Fibroblast of peridontal ligament (primary cell): ENCODE measurements around the gene ACYP2.
"Not testable (repeated sequence)": the region's sequence is repeated elsewhere in the genome, so short reads cannot be mapped to it uniquely, and the experiment has no call there.

Experiments
- DNase-seq: peaks from one replicate; pipeline ENCODE4 v3.0.0-alpha.2; 2010; ENCODE audit errors: extremely low read depth

The ACYP2 gene

DNA sequence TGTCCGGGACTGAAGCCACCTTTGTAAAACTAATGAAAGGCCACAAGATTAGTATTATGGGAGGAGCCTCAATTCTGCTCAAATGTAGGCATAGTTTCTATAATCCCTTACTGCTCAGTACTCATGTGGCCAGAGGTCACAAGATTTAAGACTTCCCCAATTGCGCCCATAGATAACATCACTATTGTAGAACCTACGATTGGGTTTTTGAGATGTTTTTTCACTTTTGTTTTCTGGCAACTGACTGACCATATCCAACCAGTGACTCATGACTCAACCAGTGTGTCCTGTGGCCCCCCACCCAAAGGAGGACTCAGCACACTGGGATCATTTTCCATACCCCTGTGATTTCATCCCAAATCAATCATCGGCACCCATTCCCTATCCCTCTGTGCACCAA, 155.8 kb downstream of the ACYP2 start:
- DNase-seq, result no peak

DNA sequence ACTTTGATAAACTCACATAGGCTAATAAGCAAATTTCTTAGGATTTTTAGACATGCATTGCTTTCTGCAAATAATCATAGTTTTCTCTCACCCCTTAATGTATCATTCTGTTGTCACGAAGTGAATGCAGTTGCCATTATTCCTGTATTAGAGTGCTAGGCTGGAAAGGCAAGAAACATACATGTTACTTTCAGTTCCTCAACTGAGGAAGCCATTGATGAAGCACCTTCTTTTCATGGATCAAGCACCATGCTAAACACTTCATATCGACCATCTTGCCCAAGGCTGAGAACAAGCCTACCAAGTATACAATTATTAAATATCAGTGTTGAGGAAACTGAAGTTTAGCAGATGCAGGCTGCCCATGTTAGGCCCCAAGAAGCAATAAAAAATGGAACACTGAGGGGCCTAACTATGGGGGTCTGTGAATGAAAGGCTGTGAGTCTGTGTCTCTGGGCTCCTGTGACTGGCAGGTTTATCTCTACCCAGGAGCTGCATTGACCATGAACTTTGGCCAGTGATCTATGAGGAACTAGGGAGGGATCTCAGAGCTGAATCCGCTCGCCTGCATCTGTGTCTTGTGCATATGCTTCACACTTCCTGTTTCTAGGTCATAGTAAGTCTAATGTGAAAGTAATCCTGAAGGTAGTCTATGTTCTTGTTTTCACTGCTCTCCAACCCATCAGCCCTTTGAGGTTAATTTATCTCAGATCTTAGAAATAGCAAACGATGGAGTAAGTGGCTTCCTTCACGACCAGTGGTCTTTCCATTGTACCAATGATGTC, 156.6 kb downstream of the ACYP2 start:
- DNase-seq, result no peak

DNA sequence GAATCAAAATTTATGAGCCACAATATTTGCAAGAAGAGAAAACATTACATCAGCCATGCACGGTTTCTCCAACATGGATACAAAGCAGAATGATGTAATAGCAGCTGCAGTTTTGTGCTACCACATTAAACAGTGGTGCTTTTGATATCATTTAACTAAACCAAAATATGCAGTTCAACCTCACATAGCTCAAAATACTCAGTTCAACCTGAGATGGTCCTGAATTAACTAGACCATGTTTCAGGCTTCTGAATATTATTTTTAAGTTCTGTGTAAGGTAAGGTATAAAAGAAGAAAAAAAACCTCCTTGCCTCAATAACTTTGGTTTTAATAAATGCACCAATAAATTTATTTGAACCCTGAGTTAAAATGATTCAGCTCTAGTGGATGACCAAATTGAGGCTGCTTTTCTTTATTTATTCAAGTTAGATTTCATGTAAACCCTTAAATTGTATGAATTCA, 159.4 kb downstream of the ACYP2 start:
- DNase-seq, result peak; percentile 92

DNA sequence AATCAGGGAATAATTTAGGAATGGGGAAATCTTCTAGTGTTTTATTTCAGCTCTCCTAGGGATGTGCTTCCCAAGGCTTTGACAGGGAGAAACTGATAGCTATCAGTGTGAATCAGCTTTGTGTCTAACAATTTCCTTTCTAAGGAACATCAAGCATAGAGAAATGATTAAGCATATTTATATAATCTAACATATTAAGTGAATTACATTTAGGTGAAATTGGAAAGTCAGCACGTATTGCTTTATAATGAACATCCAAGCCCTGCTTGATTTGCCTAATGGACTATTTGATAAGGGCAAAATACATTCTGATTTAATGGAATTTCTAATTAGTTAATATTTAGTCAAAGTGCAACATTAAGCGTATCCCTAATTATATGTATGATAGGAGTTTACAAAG, 160.1 kb downstream of the ACYP2 start:
- no peak for DNase-seq

DNA sequence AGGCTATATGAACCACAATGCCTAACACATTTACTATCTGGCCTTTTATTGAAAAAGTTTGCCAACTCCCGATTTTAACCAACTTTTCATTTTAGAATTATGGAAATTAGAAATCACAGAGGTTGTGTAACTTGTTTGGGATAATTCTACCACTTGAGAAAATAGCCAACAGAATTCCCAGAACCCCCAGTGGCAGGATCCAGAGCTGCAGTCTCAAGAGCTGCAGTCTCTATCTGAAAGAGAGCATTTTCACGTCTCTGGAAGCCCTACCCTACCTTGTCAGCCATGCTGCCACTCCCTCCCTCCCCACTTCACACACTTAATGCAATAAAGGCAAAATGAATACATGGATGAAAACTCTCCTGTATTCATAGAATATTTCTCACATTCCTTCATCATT, 164.0 kb downstream of the ACYP2 start:
- DNase-seq, result no peak

DNA sequence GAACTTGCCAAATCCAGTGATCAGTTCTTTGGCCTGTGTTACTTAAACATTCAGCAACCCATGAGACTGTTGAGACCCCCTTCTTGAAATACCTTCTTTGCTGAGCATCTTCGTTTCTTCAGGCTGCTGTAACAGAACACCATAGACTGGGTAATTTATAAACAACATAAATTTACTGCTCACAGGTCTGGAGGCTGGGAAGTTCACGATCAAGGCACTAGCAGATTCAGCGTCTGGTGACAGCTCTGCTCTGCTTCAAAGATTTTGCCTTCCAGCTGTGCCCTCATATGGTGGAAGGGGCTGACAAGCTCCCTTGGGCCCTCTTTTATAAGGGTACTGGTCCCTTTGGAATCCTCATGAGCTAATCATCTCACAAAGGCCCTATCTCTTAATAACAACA, 169.4 kb downstream of the ACYP2 start:
- DNase-seq, result no peak

DNA sequence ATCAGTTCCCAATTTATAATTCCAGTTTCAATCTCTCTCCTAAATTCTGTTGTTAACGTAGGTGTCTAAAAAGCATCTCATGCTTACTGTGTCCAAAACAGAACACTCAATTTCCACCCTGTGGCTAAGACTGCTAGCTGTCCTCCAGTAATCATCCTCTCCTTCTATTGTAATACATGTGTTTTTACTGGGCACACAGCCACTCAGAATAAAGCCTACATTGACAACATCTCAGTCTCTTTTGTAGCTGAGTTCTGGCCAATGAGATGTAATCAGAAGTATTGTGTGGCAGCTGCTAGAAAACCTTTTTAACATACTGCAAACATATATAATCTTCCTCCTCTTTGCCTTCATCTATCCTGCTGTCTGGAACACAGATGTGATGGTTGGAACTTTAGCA, 170.0 kb downstream of the ACYP2 start:
- DNase-seq, result no peak

DNA sequence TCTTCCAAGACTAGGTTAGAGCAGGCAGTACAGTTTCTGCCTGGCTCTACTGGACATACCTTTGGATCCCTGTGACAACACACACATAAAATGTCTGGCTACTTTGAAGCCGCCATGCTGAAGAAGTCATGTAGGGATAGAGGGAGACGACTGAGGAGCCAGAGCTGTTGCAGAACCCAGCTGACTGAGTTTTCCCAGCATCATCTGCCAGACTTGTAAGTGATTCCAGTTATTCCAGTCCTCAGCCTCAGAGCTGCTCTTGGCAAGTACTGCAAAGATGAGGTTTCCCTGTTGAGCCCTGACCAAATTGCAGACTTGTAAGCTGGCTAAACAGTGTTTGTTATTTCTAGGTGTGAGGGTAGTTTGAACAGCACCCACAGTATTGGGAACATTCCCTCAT, 172.1 kb downstream of the ACYP2 start:
- DNase-seq, result peak; percentile 79

DNA sequence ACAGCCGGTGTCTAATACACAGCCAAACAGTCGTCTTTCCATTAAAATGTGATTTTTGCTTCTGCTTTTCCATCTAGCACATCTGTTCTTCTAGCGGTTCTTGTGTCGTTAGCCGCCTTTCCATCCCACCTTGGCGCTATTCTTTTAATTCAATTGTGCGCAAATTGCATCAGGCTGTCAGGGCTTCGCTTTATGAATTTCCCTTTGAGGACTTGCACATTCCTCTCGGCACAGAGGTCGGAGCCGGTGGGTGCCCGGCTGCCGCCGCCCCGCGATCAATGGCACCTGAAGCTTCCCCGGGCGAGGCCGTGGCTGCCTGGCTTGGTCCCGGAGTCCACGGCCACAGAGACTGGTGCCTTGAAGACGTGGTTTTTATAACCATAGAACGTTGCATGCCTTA, 174.5 kb downstream of the ACYP2 start:
- no peak for DNase-seq

DNA sequence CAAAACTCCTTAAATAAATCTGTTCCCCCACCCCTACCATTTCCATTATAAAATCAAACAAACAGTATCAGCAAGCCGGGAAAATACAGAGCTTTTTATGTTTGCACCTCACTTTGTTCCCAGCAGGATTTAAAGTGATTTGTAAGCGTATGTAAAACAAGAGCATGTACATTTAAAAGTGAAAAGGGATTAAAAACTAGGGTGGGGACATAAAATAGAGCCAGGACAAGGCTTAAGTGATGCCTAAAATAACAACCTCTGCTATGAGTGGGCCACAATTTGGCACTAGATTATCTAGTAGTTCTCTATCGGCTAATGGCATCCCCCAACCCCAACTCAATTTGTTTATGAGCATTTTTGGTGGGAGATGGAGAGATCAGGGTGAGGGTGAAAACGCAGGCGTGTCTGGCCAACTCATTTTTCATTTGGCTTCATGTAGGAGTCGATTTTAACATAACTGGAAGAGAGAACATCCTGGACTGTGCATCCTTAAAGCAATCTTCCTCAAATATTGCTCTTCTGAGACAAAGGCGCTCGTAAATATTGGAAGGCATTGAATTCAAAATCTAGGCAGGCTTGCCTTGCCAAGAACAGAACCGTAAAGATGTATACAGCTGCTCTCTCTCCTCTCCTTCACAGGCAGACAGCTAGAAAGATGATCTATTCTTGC, 175.1 kb downstream of the ACYP2 start:
- no peak for DNase-seq

DNA sequence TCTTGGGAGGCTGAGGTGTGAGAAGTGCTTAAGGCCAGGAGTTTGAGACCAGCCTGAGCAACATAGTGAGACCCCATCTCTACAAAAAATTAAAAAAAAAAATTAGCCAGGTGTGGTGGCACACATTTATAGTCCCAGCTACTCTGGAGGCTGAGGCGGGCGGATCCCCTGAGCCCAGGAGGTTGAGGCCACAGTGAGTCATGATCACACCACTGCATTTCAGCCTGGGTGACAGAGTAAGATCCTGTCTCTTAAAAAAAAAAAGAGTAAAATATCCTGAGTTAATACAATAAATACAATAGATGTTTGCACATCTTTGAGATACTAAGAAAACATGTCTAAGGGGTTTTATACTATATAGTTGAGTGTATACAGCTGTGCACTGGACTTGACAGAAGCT, 179.2 kb downstream of the ACYP2 start:
- DNase-seq, result not testable (repeated sequence)

DNA sequence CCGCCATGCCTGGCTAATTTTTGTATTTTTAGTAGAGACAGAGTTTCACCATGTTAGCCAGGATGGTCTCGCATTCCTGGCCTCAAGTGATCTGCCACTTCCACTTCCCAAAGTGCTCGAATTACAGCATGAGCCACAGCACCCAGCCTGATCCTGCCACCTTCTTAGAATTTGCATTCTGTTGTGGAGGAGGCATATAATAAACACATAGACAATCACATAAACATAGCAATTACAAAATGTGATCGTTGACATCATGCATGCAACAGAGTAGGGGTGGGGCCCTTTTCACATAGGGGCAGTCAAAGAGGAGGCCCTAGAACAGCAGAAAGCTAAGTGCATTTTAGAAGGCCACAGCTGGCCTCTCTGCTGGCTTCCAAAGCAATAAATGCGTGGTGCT, 180.5 kb downstream of the ACYP2 start:
- peak; percentile 23 for DNase-seq

DNA sequence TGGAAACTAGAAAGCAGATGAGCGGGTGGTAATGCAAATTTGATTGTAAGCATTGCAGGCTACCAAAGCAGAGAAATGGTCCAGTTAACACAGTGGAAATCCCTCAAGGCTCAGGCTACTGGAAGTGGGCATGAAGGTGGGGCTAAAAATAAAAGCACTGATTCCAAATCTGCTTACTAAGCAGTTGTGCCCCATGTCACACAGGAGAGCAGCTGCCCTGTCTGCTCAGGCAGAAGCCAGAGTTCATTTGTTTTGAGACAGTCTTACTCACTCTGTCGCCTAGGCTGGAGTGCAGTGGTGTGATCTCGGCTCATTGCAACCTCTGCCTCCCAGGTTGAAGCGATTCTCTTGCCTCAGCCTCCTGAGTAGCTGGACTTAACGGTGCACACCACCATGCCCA, 183.1 kb downstream of the ACYP2 start:
- DNase-seq, result no peak

DNA sequence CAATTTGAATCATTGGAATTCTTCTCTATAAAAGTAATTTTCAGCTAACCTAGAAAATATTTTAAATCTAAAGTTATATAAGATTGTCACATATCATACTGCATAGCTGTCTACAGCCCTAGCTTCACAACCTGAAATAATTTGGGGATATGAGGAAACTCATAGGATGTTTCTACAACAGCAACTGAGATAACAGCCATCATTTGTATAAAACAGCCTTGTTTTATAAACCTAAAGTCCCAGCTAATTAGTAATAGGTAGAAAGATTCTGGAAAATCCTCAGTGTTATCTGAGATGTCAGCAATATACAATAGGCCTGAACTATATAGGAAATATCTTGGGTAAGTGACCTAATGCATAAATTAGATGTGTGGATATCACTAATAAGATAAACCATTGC, 188.2 kb downstream of the ACYP2 start:
- DNase-seq, result no peak

DNA sequence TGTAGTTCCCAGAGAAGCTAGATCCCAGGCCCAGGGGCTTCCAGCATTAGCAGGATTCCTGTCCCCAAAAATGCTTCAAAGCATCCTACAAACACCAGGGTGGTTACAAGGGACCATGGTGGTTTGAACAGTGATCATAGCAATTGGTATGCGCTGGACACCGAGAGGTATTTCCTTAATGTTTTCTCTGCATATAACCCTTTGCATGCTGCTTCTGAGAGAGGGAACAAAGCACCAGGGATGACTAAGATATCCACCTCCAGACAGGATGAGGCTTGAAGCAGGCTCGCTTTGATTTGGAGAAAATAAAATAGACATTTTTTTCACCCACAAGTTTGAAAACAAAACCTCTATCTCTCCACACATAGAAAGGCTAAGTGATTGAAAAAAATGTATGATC, 191.1 kb downstream of the ACYP2 start:
- DNase-seq, result no peak

DNA sequence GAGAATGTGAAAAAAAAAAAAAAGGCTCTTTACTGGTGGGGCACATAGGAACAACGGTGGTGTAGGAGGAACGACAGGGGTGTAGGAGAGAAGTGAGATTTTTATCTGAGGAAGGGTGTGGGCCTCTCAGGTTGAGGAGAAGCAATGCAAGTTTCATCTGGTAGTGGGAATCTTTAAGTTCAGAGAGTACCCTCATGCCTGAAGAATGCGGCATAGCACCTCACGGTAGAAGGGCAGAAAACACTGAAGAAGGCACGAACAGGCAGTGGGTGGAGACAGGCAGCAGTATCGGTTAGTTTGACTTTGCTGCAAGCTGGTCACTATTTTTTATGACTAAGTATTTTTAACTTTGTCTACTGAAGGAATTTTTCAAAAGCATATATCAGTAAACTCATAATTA, 192.8 kb downstream of the ACYP2 start:
- DNase-seq, result no peak

DNA sequence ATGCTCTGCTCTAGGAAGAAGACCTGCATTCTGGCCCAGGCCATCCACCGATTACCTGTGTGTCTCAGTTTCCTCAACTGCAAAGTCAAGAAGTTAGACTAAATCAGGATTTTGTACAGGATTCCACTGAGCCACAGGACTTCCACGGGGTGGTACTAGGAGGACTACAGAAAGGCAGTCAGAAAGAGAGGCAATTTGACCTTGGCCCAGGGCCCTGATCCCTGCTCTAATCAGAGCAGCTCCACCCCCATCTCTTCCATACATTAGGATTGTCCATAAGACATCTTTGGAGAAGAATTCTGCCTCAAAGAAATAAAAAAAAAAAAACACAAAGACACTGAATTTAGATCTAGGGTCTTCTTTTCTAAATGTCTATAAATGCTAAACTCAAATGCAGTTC, 193.4 kb downstream of the ACYP2 start:
- no peak for DNase-seq

DNA sequence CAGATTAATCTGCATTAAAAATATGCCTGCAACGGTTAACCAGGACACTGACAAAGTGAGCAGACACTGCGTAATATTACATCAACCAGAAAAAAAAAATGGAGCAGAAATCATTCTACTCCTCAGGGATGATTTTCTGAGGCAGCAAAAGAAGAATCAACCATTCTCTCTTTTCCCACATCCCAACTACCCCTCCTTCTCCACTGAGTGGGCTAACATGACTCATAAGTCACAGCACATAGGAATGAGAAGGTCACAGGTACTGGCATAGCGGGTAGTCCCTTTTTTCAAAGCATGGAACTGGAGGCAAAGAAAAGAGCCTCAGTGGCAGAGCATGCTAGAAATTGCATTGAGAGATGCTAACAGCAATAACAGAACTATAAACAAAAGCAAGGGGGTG, 194.9 kb downstream of the ACYP2 start:
- DNase-seq, result no peak

DNA sequence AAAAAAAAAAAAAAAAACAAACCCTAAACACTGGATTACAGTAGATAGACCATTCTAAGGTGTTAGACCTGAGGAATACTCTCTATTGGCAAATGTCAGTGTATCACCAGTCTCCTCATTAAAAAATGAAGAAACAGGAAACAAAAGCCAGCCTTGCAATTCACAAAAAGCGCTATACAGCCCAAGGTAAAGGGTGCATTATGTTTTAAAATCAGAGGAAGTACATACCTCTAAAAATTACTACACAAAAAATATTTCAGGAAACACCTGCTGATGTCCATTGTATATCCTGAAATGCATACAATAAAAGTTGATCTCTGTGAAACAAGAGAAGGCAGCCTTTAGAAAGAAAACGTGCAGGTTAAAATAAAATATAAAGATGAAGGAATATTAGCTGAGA, 195.5 kb downstream of the ACYP2 start:
- no peak for DNase-seq

DNA sequence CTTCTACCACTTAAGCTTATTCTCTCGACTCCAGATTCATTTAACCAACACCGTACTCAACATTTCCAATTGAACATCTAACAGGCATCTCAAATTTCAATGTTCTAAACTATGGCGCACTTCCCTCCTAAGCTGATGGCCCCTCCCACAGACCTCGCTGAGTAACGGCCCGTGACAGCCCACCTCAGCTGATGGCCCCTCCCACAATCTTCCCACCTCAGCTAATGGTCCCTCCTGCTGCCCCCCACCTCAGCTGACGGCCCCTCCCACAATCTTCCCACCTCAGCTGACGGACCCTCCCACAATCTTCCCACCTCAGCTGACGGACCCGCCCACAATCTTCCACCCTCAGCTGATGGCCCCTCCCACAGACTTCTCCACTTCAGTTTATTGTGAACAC, 197.7 kb downstream of the ACYP2 start:
- no peak for DNase-seq

DNA sequence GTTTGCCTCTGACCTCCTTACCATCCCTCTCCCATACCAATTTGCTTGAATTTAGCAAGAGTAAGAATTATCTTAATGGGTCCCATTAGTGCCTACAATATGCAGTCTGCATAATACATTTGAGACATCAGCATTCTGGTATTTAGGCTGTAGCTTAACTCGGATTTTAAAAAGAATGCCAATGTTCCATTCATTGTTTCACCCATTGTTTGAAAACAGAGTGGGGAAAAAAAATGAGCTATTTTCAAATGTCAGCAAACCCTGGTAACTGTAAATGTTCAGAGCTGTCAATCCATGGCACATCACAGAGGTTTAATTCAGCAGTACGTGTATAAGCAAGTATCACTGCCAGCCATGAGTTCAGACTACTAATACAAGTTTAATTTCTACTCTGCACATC, 202.6 kb downstream of the ACYP2 start:
- no peak for DNase-seq

DNA sequence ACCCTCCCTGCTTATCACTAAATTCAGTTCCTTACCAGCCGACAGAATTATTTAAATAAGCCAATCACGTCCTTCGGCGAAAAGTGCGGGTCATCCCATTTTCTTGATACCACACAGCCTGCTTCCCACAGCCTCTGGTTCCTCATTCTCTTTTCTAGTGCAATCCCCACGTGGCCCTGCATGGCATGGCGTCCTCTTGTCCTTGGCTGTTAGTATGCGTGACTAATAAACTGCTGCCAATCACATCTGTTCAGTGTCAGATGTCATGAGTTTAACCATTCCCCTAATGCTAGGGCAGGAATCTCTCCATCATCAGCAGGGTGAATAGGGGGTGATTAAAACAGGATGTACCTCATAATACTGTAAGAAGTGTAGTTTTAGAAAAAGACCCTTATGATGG, 203.4 kb downstream of the ACYP2 start:
- no peak for DNase-seq

DNA sequence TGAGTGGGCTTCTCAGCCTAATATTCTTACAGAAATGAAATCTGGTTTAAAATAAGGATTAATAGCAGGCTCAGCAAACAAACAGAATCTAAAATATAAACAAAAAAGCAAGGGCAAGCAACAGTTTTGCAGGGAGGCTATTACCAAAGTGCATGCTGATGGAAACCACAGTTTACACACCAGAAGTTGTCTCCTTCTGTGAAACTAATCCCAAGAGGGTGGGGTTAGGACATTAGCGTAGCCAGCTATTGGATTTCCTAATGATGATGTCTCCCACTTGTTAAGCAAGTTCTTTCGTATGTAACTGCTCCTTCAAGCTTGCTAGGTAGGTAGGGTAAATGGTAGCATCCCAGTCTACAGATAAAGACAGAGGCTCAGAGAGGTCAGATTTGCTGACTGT, 205.6 kb downstream of the ACYP2 start:
- DNase-seq, result peak; percentile 37

DNA sequence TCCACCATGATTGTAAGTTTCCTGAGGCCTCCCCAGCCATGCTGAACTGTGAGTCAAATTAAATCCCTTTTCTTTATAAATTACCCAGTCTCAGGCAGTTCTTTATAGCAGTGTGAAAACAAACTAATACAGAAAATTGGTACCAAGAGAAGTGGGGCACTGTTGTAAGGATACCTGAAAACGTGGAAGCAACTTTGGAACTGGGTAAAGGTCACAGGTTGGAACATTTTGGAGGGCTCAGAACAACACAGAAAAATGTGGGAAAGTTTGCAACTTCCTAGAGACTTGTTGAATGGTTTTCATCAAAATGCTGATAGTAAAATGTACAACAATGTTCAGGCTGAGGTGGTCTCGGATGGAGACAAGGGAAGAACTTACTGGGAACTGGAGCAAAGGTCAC, 209.1 kb downstream of the ACYP2 start:
- DNase-seq, result not testable (repeated sequence)
